Endothelial cell of umbilical vein (primary cell): ENCODE measurements around the gene SPATA19. TPM values are rescaled to one million over a fixed set of nuclear protein-coding genes. Genes with fewer than 3 reads are reported as not detected.

ENCODE experiments used
- BruUV-seq: library from RNA; stranded (reverse); fragments of 400-500 nt; replicated peaks from 2 replicates; lab custom pipeline; 2021; lab: Mats Ljungman, UMichigan
- CTCF ChIA-PET: fragments of 300-600, 350-600 bp; sonication (Branson Sonifier 250); formaldehyde crosslinking; loops from one replicate; lab custom pipeline; 2021; ENCODE audit warnings: antibody characterized with exemption, inconsistent platforms; lab: Charles Lee
- POLR2A ChIA-PET: fragments of 300-600, 350-600 bp; sonication (Branson Sonifier 250); formaldehyde crosslinking; loops from one replicate; lab custom pipeline; 2021; ENCODE audit warnings: antibody characterized with exemption, inconsistent platforms; lab: Charles Lee
- DNase-seq: peaks from one replicate; pipeline ENCODE4 v3.0.0-alpha.2; 2011; ENCODE audit warnings: low read depth, low spot score
- FAIRE-seq: peaks from 2 replicates; lab custom pipeline; 2011; peaks lifted over from hg19 to GRCh38; lab: Jason Lieb, UNC
- H2AFZ ChIP-seq: 2 replicates; pipeline ENCODE4 v1.6.0; 2012; ENCODE audit warnings: low read depth, low read length, control low read depth, inconsistent platforms
- H3K27ac ChIP-seq: 2 replicates; pipeline ENCODE4 v1.5.1; 2011; ENCODE audit warnings: low read depth, mild to moderate bottlenecking, control low read depth, low read length, moderate library complexity; ENCODE audit not compliant: insufficient read depth
- H3K27me3 ChIP-seq, 2 experiments: 2 replicates each; pipeline versions ENCODE4 v1.6.0 to v1.6.1; 2011; ENCODE audit warnings: low read length in 2 of 2, mixed read lengths in 1 of 2; ENCODE audit not compliant: control insufficient read depth in 2 of 2, insufficient read depth in 2 of 2
- H3K36me3 ChIP-seq, 2 experiments: 2 replicates in 1 of 2; 3 replicates in 1 of 2; pipeline ENCODE4 v1.5.1; 2011; ENCODE audit warnings: low read length in 2 of 2, mild to moderate bottlenecking in 1 of 2, moderate library complexity in 1 of 2; ENCODE audit not compliant: control insufficient read depth in 2 of 2, insufficient read depth in 2 of 2; ENCODE audit errors: extremely low read depth in 1 of 2
- H3K4me1 ChIP-seq: 3 replicates; pipeline ENCODE4 v1.5.1; 2011; ENCODE audit warnings: mild to moderate bottlenecking, low read length; ENCODE audit not compliant: control insufficient read depth, insufficient read depth; ENCODE audit errors: extremely low read depth
- H3K4me2 ChIP-seq: 2 replicates; pipeline ENCODE4 v1.6.1; 2011; ENCODE audit warnings: low read length, control low read depth, mixed read lengths; ENCODE audit not compliant: insufficient read depth
- H3K4me3 ChIP-seq, 3 experiments: fragments of 200-600 bp in 1 of 3; sonication (generic), shearing (Covaris generic) in 1 of 3; replicated peaks in 1 of 3; 2 replicates each; pipeline ENCODE4 v1.5.1; 2011 to 2016; ENCODE audit warnings: control low read depth in 3 of 3, low read length in 3 of 3, mild to moderate bottlenecking in 2 of 3, inconsistent platforms in 1 of 3, low read depth in 1 of 3, moderate library complexity in 1 of 3; ENCODE audit not compliant: insufficient read depth in 1 of 3
- H3K79me2 ChIP-seq: 2 replicates; pipeline ENCODE4 v1.6.0; 2012; ENCODE audit warnings: low read length, inconsistent platforms; ENCODE audit not compliant: control insufficient read depth, insufficient read depth
- H3K9ac ChIP-seq: replicated peaks from 2 replicates; pipeline ENCODE3; 2011; ENCODE audit warnings: low read length, control low read depth; ENCODE audit not compliant: insufficient read depth; ENCODE audit errors: extremely low read depth
- H3K9me1 ChIP-seq: replicated peaks from 3 replicates; pipeline ENCODE4 v1.6.0; 2011; ENCODE audit warnings: mild to moderate bottlenecking, low read length; ENCODE audit not compliant: control insufficient read depth, insufficient read depth; ENCODE audit errors: extremely low read depth
- H3K9me3 ChIP-seq: replicated peaks from 2 replicates; pipeline ENCODE4 v1.5.1; 2012; ENCODE audit warnings: low read length, inconsistent platforms; ENCODE audit not compliant: control insufficient read depth, insufficient read depth
- H4K20me1 ChIP-seq: replicated peaks from 2 replicates; pipeline ENCODE3; 2011; ENCODE audit warnings: mild to moderate bottlenecking, low read length; ENCODE audit not compliant: control insufficient read depth, insufficient read depth; ENCODE audit errors: extremely low read depth
- EZH2 ChIP-seq: IDR thresholded peaks from 2 replicates; pipeline ENCODE4 v1.6.1; 2012; ENCODE audit warnings: borderline replicate concordance, low read depth, mild to moderate bottlenecking, moderate library complexity, low read length, inconsistent platforms; ENCODE audit not compliant: severe bottlenecking
- FOS ChIP-seq: IDR thresholded peaks from 2 replicates; pipeline ENCODE4 v1.6.1; 2011; ENCODE audit warnings: mild to moderate bottlenecking, low read length, moderate library complexity, borderline replicate concordance; ENCODE audit not compliant: insufficient read depth
- GATA2 ChIP-seq: IDR thresholded peaks from 2 replicates; pipeline ENCODE4 v1.7.0; 2011; ENCODE audit warnings: low read depth, mild to moderate bottlenecking, moderate library complexity, mixed read lengths, low read length; ENCODE audit not compliant: insufficient read length, insufficient read depth
- JUN ChIP-seq: IDR thresholded peaks from 2 replicates; pipeline ENCODE4 v1.6.1; 2011; ENCODE audit warnings: borderline replicate concordance, low read depth; ENCODE audit not compliant: insufficient read length, insufficient read depth
- MYC ChIP-seq: IDR thresholded peaks from one replicate; pipeline ENCODE4 v1.6.1; 2011; ENCODE audit warnings: mild to moderate bottlenecking, low read depth, low read length
- POLR2A ChIP-seq: IDR thresholded peaks from 2 replicates; pipeline ENCODE4 v1.6.1; 2012; ENCODE audit warnings: low read depth, mild to moderate bottlenecking, control low read depth, low read length
- POLR2AphosphoS5 ChIP-seq: IDR thresholded peaks from 2 replicates; pipeline ENCODE4 v1.6.1; 2012; ENCODE audit warnings: low read depth, mild to moderate bottlenecking, control low read depth, low read length, moderate library complexity; ENCODE audit not compliant: insufficient read depth
- dilution Hi-C: fragments of 300-500 bp; cut with MboI; formaldehyde crosslinking; loops from one replicate; pipeline ENCODE4 v1.15.0; 2019; ENCODE audit warnings: low sequenced_read_pairs; ENCODE audit not compliant: extremely low pct_ligation_motif_present
- intact Hi-C: fragments of 100-400 bp; cut with micrococcal nuclease; formaldehyde crosslinking; loops from one replicate; pipeline ENCODE4 v1.10.0; 2022
- polyA plus RNA-seq, 4 experiments: library from polyadenylated mRNA; depleted of rRNA in 3 of 4; stranded (reverse) in 3 of 4; unstranded in 1 of 4; fragments of >200 nt; gene quantifications; 2 replicates each; pipeline versions ENCODE4 v1.2.1 to v1.2.3, GENCODE V29; 2011 to 2012; ENCODE audit warnings: missing spikeins in 1 of 4
- total RNA-seq: library from RNA; stranded (reverse); gene quantifications from 2 replicates; pipeline ENCODE4 v1.2.3, GENCODE V29; 2021
- TF ChIP-seq, protein P1 (sequence below): IDR thresholded peaks from 2 replicates; pipeline ENCODE4 v1.6.1; 2011; ENCODE audit not compliant: insufficient read depth, insufficient read length
- TF ChIP-seq, protein P2 (sequence below), 2 donors: IDR thresholded peaks; 1 replicate in 1 of 2; 2 replicates in 1 of 2; pipeline ENCODE4 v1.5.1; 2011; ENCODE audit warnings: low read length in 2 of 2, mild to moderate bottlenecking in 2 of 2, moderate library complexity in 2 of 2, control low read depth in 1 of 2, inconsistent platforms in 1 of 2, low read depth in 1 of 2; ENCODE audit not compliant: insufficient read depth in 1 of 2; ENCODE audit errors: extremely low read depth in 1 of 2

SPATA19 gene
- total and polyA plus RNA-seq, 2 donors (not counting 3 experiments of a cell fraction or from before 2014, with no cell fraction given): not detected

DNA sequence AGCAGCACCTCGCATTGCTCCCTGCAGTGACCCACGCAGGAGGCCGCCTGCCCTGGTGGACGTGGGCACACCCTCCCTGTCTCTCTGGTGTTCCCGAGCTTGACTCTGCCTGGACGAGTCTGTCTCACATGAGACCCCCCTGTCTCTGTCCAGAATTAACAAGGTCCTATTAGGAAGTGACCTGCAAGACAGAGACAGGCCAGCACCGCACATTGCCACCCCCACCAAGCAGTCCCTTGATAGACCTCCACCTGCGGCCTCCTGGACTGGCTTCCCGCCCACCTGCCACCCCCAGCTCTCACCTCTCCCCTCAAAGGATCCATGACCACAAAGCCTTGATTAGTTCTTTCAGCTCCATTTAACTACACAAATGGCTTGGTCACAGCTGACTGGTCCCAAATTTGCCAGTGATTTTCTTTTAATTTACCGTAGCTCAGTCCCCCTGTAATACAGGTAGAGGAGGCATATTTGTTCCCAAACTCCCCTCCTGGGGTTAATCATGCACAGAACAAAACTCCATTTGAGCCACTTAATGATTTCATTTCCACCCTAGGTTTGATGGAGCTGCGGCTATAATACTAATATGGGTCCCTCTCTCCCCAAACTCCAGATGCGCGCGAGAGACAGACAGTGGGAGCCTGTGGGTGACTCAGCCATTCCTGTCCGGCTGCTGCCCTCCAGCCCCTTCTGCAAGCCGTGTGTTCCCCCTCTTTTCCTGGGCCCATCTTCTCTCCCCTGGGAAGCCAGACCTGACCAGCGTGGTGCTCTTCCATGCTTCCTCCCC is 11.2 kb downstream of the SPATA19 start:
- CTCF ChIA-PET: interaction anchor here (1.2 to 4.6 kb wide), 4 partner anchors 700 to 756 kb away, joined by 6 to 66 read pairs (median 12); no protein-coding TSS in a partner anchor
- Histone ChIP-seq H3K79me2 (no peaks in the 10 kb centered on the region), H3K9ac (no peak overlapping the region), H3K4me2 (no peak overlapping the region), H3K9me1 (no peaks in the 10 kb centered on the region), H3K27me3 (no peaks in the 10 kb centered on the region), H4K20me1 (no peaks in the 10 kb centered on the region), H3K27ac (no peak overlapping the region), H3K4me1 (no peaks in the 10 kb centered on the region), H3K9me3 (no peaks in the 10 kb centered on the region), H3K4me3 (no peak overlapping the region), H2AFZ (no peak overlapping the region), H3K36me3 (no peaks in the 10 kb centered on the region)
- dilution Hi-C loops (no loop called here), intact Hi-C loops (loop anchor here (10.0 kb wide), 1 partner anchor 1779 kb away; no protein-coding TSS in a partner anchor)
- POLR2A ChIA-PET: no interaction called here
- DNase-seq (no peak), FAIRE-seq (no peak)
- TF ChIP-seq POLR2A (no peak), MYC (no peak), FOS (no peak), POLR2AphosphoS5 (no peak), GATA2 (no peak), EZH2 (no peak), JUN (no peak)
- TF ChIP-seq, protein P1, sequence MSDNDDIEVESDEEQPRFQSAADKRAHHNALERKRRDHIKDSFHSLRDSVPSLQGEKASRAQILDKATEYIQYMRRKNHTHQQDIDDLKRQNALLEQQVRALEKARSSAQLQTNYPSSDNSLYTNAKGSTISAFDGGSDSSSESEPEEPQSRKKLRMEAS: no peak
- TF ChIP-seq, protein P2, sequence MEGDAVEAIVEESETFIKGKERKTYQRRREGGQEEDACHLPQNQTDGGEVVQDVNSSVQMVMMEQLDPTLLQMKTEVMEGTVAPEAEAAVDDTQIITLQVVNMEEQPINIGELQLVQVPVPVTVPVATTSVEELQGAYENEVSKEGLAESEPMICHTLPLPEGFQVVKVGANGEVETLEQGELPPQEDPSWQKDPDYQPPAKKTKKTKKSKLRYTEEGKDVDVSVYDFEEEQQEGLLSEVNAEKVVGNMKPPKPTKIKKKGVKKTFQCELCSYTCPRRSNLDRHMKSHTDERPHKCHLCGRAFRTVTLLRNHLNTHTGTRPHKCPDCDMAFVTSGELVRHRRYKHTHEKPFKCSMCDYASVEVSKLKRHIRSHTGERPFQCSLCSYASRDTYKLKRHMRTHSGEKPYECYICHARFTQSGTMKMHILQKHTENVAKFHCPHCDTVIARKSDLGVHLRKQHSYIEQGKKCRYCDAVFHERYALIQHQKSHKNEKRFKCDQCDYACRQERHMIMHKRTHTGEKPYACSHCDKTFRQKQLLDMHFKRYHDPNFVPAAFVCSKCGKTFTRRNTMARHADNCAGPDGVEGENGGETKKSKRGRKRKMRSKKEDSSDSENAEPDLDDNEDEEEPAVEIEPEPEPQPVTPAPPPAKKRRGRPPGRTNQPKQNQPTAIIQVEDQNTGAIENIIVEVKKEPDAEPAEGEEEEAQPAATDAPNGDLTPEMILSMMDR (IDR thresholded peaks at IDR 0.05; ENCODE audit: extremely low read depth in 1 of 2, insufficient read depth in 1 of 2, low read depth in 1 of 2, low read length in 2 of 2): no peak
- no TSS peak for BruUV-seq
